Left ventricle myocardium inferior (tissue), 1 donor: Measurements from ENCODE around the gene RARB. TPM values are rescaled to one million over a fixed set of nuclear protein-coding genes. Genes with fewer than 3 reads are reported as not detected.

ENCODE experiments used
- DNase-seq: peaks from one replicate; pipeline ENCODE4 v3.0.0-alpha.2; 2020
- H3K27ac ChIP-seq: fragments of 200-600 bp; replicated peaks from 2 replicates; pipeline ENCODE4 v1.8.0; 2021
- H3K27me3 ChIP-seq: fragments of 200-600 bp; 2 replicates; pipeline ENCODE4 v1.8.0; 2021; ENCODE audit warnings: low read depth
- H3K36me3 ChIP-seq: fragments of 200-600 bp; 2 replicates; pipeline ENCODE4 v1.8.0; 2021
- H3K4me1 ChIP-seq: fragments of 200-600 bp; 2 replicates; pipeline ENCODE4 v1.8.0; 2021
- H3K4me3 ChIP-seq: fragments of 200-600 bp; 2 replicates; pipeline ENCODE4 v1.8.0; 2021; ENCODE audit warnings: mild to moderate bottlenecking, moderate library complexity
- H3K9me3 ChIP-seq: fragments of 200-600 bp; replicated peaks from 2 replicates; pipeline ENCODE4 v1.8.0; 2021
- CTCF ChIP-seq: fragments of 200-600 bp; IDR thresholded peaks from 2 replicates; pipeline ENCODE4 v1.8.0; 2021; ENCODE audit warnings: antibody characterized with exemption, mild to moderate bottlenecking, borderline replicate concordance
- intact Hi-C: fragments of 100-400 bp; cut with micrococcal nuclease; formaldehyde crosslinking; loops from one replicate; pipeline ENCODE4 v1.11.0; 2022
- total RNA-seq: library from RNA; stranded (reverse); fragmentation: NEBNext Ultra II Directional; extraction: Animal tissue kit (Norgen Biotek cat#: 25700); gene quantifications from one replicate; pipeline ENCODE4 v1.2.1, GENCODE V29; 2021
- donor health status: DM: no; HTN: yes; CAD: no; lungs with severe emphysema.

RARB gene
- total RNA-seq, 1 donor from 2014 or later: 15.6 TPM

- Histone ChIP-seq H3K27ac (no peak overlapping the region), H3K4me1 (peaks cover 79% of the 10 kb centered on the region)
- intact Hi-C loops: no loop called here
Measured at GRCh38 chr3:25505581-25505980, 77.5 kb downstream of the RARB start.

GRCh38 chr3:25507811-25508210 is 79.7 kb downstream of the RARB start:
- Histone ChIP-seq H3K9me3 (no peaks in the 10 kb centered on the region), H3K27me3 (no peaks in the 10 kb centered on the region), H3K36me3 (peaks cover under 1% of the 10 kb centered on the region), H3K4me3 (no peak overlapping the region), H3K4me1 (peaks cover 79% of the 10 kb centered on the region), H3K27ac (peak overlapping the region; percentile 79)
- DNase-seq: no peak
- TF ChIP-seq CTCF: no peak
- intact Hi-C loops: no loop called here

More at GRCh38 chr3:25505581-25505980, 77.5 kb downstream of the RARB start:
- H3K4me3 ChIP-seq: no peak overlapping the region
- no peak for DNase-seq
- H3K9me3 ChIP-seq: no peaks in the 10 kb centered on the region
- TF ChIP-seq CTCF: no peak
- H3K27me3 ChIP-seq: no peaks in the 10 kb centered on the region
- H3K36me3 ChIP-seq: peaks cover 17% of the 10 kb centered on the region

- TF ChIP-seq CTCF: no peak
- H3K27me3 ChIP-seq: no peaks in the 10 kb centered on the region
- no peaks in the 10 kb centered on the region for H3K9me3 ChIP-seq
- H3K4me1 ChIP-seq: peaks cover 79% of the 10 kb centered on the region
- intact Hi-C loops: no loop called here
- no peak for DNase-seq
- peak overlapping the region; percentile 79 for H3K27ac ChIP-seq
- no peak overlapping the region for H3K4me3 ChIP-seq
- H3K36me3 ChIP-seq: no peaks in the 10 kb centered on the region
Measured at GRCh38 chr3:25508433-25508832, 80.4 kb downstream of the RARB start.

- Histone ChIP-seq H3K4me1 (peaks cover 80% of the 10 kb centered on the region), H3K9me3 (no peaks in the 10 kb centered on the region), H3K27ac (peak overlapping the region; percentile 79), H3K27me3 (no peaks in the 10 kb centered on the region), H3K36me3 (no peaks in the 10 kb centered on the region), H3K4me3 (no peak overlapping the region)
- no peak for TF ChIP-seq CTCF
- DNase-seq: no peak
- intact Hi-C loops: no loop called here
Measured at GRCh38 chr3:25508901-25509300, 80.8 kb downstream of the RARB start.

- DNase-seq: no peak
- Histone ChIP-seq H3K36me3 (no peaks in the 10 kb centered on the region), H3K9me3 (no peaks in the 10 kb centered on the region), H3K27me3 (no peaks in the 10 kb centered on the region), H3K27ac (peak overlapping the region; percentile 79), H3K4me3 (no peak overlapping the region), H3K4me1 (peaks cover 92% of the 10 kb centered on the region)
- intact Hi-C loops: no loop called here
- no peak for TF ChIP-seq CTCF
Measured at GRCh38 chr3:25510797-25511196, 82.7 kb downstream of the RARB start.
